IMR-90 (cell line): ENCODE data around the gene SAA4. TPM values are rescaled to one million over a fixed set of nuclear protein-coding genes. Genes with fewer than 3 reads are reported as not detected.

ENCODE experiments used
- ATAC-seq: fragments of 200-7000 bp; cut with Tn5 transposase; 2 replicates; pipeline ENCODE4 v1.9.1; 2020; ENCODE audit warnings: low read depth, mild to moderate bottlenecking, moderate library complexity
- BruUV-seq: library from RNA; stranded (reverse); fragments of 400-500 nt; replicated peaks from 2 replicates; lab custom pipeline; 2021; lab: Mats Ljungman, UMichigan
- CTCF ChIA-PET: fragments of 300-600 bp; formaldehyde crosslinking; extraction: SDS; loops from one replicate; lab custom pipeline; 2021; ENCODE audit warnings: antibody characterized with exemption; lab: Yijun Ruan, JAX
- POLR2A ChIA-PET: fragments of 300-600 bp; sonication (Branson Sonifier 250); formaldehyde crosslinking; loops from one replicate; lab custom pipeline; 2022; ENCODE audit warnings: antibody characterized with exemption; ENCODE audit not compliant: unreplicated experiment; lab: Charles Lee
- DNase-seq: peaks from one replicate; pipeline ENCODE4 v3.0.0; 2013
- H2AFZ ChIP-seq: replicated peaks from 2 replicates; pipeline ENCODE3; 2013; ENCODE audit warnings: low read length, mild to moderate bottlenecking; ENCODE audit not compliant: poor library complexity
- H2AK5ac ChIP-seq: 2 replicates; pipeline ENCODE4 v1.6.1; 2013; ENCODE audit warnings: low read depth, low read length, inconsistent platforms
- H2AK9ac ChIP-seq: replicated peaks from 2 replicates; pipeline ENCODE3; 2013; ENCODE audit warnings: mild to moderate bottlenecking, low read depth, low read length, moderate library complexity; ENCODE audit not compliant: poor library complexity
- H2BK120ac ChIP-seq: 2 replicates; pipeline ENCODE4 v1.6.1; 2013; ENCODE audit warnings: low read depth, low read length, inconsistent platforms
- H2BK15ac ChIP-seq: 3 replicates; pipeline ENCODE4 v1.6.1; 2013; ENCODE audit warnings: low read depth, low read length, inconsistent platforms
- H2BK20ac ChIP-seq: 2 replicates; pipeline ENCODE4 v1.6.1; 2013; ENCODE audit warnings: low read depth, mild to moderate bottlenecking, inconsistent platforms, low read length, moderate library complexity
- H2BK5ac ChIP-seq: 2 replicates; pipeline ENCODE4 v1.6.1; 2013; ENCODE audit warnings: mild to moderate bottlenecking, low read depth, low read length, inconsistent platforms; ENCODE audit not compliant: poor library complexity, severe bottlenecking
- H3K14ac ChIP-seq: replicated peaks from 2 replicates; pipeline ENCODE4 v1.6.1; 2013; ENCODE audit warnings: low read depth, low read length, inconsistent platforms
- H3K18ac ChIP-seq: 2 replicates; pipeline ENCODE4 v1.6.1; 2013; ENCODE audit warnings: low read depth, low read length, control low read depth
- H3K23ac ChIP-seq: 2 replicates; pipeline ENCODE4 v1.6.1; 2013; ENCODE audit warnings: low read depth, low read length, inconsistent platforms
- H3K27ac ChIP-seq: 2 replicates; pipeline ENCODE4 v1.5.1; 2013; ENCODE audit warnings: mild to moderate bottlenecking, control low read depth, low read length; ENCODE audit not compliant: insufficient read depth
- H3K27me3 ChIP-seq: 2 replicates; pipeline ENCODE4 v1.6.1; 2013; ENCODE audit warnings: low read length; ENCODE audit not compliant: control insufficient read depth, insufficient read depth
- H3K36me3 ChIP-seq: 2 replicates; pipeline ENCODE4 v1.6.1; 2013; ENCODE audit warnings: low read length, mixed read lengths; ENCODE audit not compliant: control insufficient read depth, insufficient read depth
- H3K4ac ChIP-seq: 2 replicates; pipeline ENCODE4 v1.6.1; 2013; ENCODE audit warnings: low read depth, low read length, inconsistent platforms
- H3K4me1 ChIP-seq: 2 replicates; pipeline ENCODE4 v1.6.1; 2013; ENCODE audit warnings: low read length, mixed read lengths; ENCODE audit not compliant: control insufficient read depth, insufficient read depth
- H3K4me2 ChIP-seq: 2 replicates; pipeline ENCODE4 v1.6.1; 2013; ENCODE audit warnings: low read depth, mild to moderate bottlenecking, control low read depth, low read length, moderate library complexity
- H3K4me3 ChIP-seq: 2 replicates; pipeline ENCODE4 v1.5.1; 2013; ENCODE audit warnings: low read depth, mild to moderate bottlenecking, control low read depth, low read length, moderate library complexity; ENCODE audit not compliant: insufficient read depth
- H3K56ac ChIP-seq: 2 replicates; pipeline ENCODE4 v1.6.1; 2013; ENCODE audit warnings: low read length, inconsistent platforms; ENCODE audit not compliant: insufficient read depth; ENCODE audit errors: extremely low read depth
- H3K79me1 ChIP-seq, 2 experiments: 2 replicates each; pipeline ENCODE4 v1.6.1; 2013; ENCODE audit warnings: low read length in 2 of 2, inconsistent platforms in 1 of 2, low read depth in 1 of 2
- H3K9ac ChIP-seq: 2 replicates; pipeline ENCODE4 v1.6.1; 2013; ENCODE audit warnings: low read depth, low read length, control low read depth
- H3K9me1 ChIP-seq: 2 replicates; pipeline ENCODE4 v1.6.1; 2013; ENCODE audit warnings: low read length, inconsistent platforms; ENCODE audit not compliant: insufficient read depth
- H3K9me3 ChIP-seq: 2 replicates; pipeline ENCODE4 v1.6.1; 2013; ENCODE audit warnings: low read length; ENCODE audit not compliant: control insufficient read depth, insufficient read depth
- H4K20me1 ChIP-seq: 2 replicates; pipeline ENCODE4 v1.6.1; 2013; ENCODE audit warnings: low read length, inconsistent platforms; ENCODE audit not compliant: insufficient read depth
- H4K5ac ChIP-seq: 2 replicates; pipeline ENCODE4 v1.6.1; 2013; ENCODE audit warnings: mild to moderate bottlenecking, low read depth, low read length, control low read depth
- H4K8ac ChIP-seq, 2 experiments: 2 replicates each; pipeline ENCODE4 v1.6.1; 2013; ENCODE audit warnings: low read depth in 2 of 2, low read length in 2 of 2, control low read depth in 1 of 2, inconsistent platforms in 1 of 2
- H4K91ac ChIP-seq: 2 replicates; pipeline ENCODE4 v1.6.1; 2013; ENCODE audit warnings: low read depth, low read length, inconsistent platforms; ENCODE audit not compliant: insufficient read depth
- CEBPB ChIP-seq: IDR thresholded peaks from 2 replicates; pipeline ENCODE4 v1.6.1; 2012; ENCODE audit warnings: low read depth, low read length, improper control_type of control experiment
- CTCF ChIP-seq: conservative IDR thresholded peaks from 2 replicates; pipeline ENCODE4 v1.5.1; 2012; ENCODE audit warnings: mild to moderate bottlenecking, low read depth, low read length, improper control_type of control experiment
- FOS ChIP-seq: fragments of 150-350 bp; IDR thresholded peaks from 2 replicates; pipeline ENCODE4 v1.6.1; 2016; ENCODE audit warnings: low read depth, low read length
- MAZ ChIP-seq: IDR thresholded peaks from 2 replicates; pipeline ENCODE4 v1.6.1; 2012; ENCODE audit warnings: low read depth, mild to moderate bottlenecking, low read length, improper control_type of control experiment, moderate library complexity, borderline replicate concordance
- POLR2A ChIP-seq: IDR thresholded peaks from 2 replicates; pipeline ENCODE4 v1.6.1; 2012; ENCODE audit warnings: mild to moderate bottlenecking, low read depth, low read length
- RAD21 ChIP-seq: IDR thresholded peaks from 2 replicates; pipeline ENCODE4 v1.6.1; 2012; ENCODE audit warnings: low read length, improper control_type of control experiment
- USF2 ChIP-seq: fragments of 150-350 bp; IDR thresholded peaks from 2 replicates; pipeline ENCODE4 v1.6.1; 2017; ENCODE audit warnings: mild to moderate bottlenecking, antibody characterized with exemption, low read length, low read depth
- WGBS, 2 experiments: methylation state at CpG; one replicate each; pipeline versions ENCODE4 v1.1.5 to v1.1.7; 2013; ENCODE audit warnings: missing lambda C conversion rate in 2 of 2; ENCODE audit not compliant: insufficient read length in 1 of 2; ENCODE audit errors: extremely low coverage in 2 of 2; 5-methylcytosine and 5-hydroxymethylcytosine counted together
- dilution Hi-C: fragments of 300-500 bp; cut with HindIII; formaldehyde crosslinking; loops from one replicate; pipeline ENCODE4 v1.14.3; 2018; ENCODE audit warnings: low sequenced_read_pairs; ENCODE audit not compliant: unreplicated experiment
- in situ Hi-C: fragments of 300-500 bp; cut with MboI; formaldehyde crosslinking; loops from 3 replicates; pipeline ENCODE4 v1.14.3; 2019; ENCODE audit warnings: low sequenced_read_pairs, inconsistent platforms, mixed read lengths
- intact Hi-C: fragments of 100-400 bp; cut with micrococcal nuclease; formaldehyde crosslinking; loops from 2 replicates; pipeline ENCODE4 v1.10.0; 2022
- polyA plus RNA-seq, 3 experiments: library from polyadenylated mRNA; depleted of rRNA; stranded (reverse); fragments of >200 nt; gene quantifications; 2 replicates each; pipeline ENCODE4 v1.2.3, GENCODE V29; 2012; ENCODE audit warnings: low replicate concordance in 1 of 3
- total RNA-seq: library from RNA; depleted of rRNA; stranded (reverse); fragments of >200 nt; gene quantifications from 2 replicates; pipeline ENCODE4 v1.2.3, GENCODE V29; 2012

SAA4 gene
- total and polyA plus RNA-seq, 2 of the 4 experiments (the other 2 are of a cell fraction) = not detected

GRCh38 chr11:18223591-18224387 is 12.8 kb downstream of the SAA4 start:
- no peak overlapping the region for H2BK20ac ChIP-seq
- no peak overlapping the region for H4K8ac ChIP-seq
- H2BK5ac ChIP-seq = no peak overlapping the region
- DNase-seq (no peak), ATAC-seq (no peak)
- H3K56ac ChIP-seq = no peak overlapping the region
- no peak overlapping the region for H3K4ac ChIP-seq
- no peak overlapping the region for H3K23ac ChIP-seq
- no peaks in the 10 kb centered on the region for H3K9me1 ChIP-seq
- dilution Hi-C loops = no loop called here
- ChIA-PET CTCF (interaction anchor here (1.0 kb wide), 1 partner anchor 20 kb away, joined by 3 read pairs; no protein-coding TSS in a partner anchor), POLR2A (no interaction called here)
- H2AFZ ChIP-seq = no peak overlapping the region
- H2BK15ac ChIP-seq = no peak overlapping the region
- WGBS, 2 experiments = no CpG with 5 or more reads among the region's 3 CpGs
- no peak overlapping the region for H3K4me3 ChIP-seq
- no peak overlapping the region for H3K14ac ChIP-seq
- TF ChIP-seq POLR2A = no peak
- no peak for TF ChIP-seq CTCF
- no peak for TF ChIP-seq MAZ
- TF ChIP-seq RAD21 = no peak
- TF ChIP-seq USF2 = no peak
- no peak for TF ChIP-seq FOS
- no peak for TF ChIP-seq CEBPB
- H2AK9ac ChIP-seq = no peak overlapping the region
- intact Hi-C loops = no loop called here
- H3K9me3 ChIP-seq = no peaks in the 10 kb centered on the region
- no peak overlapping the region for H2BK120ac ChIP-seq
- H2AK5ac ChIP-seq = no peak overlapping the region
- no peaks in the 10 kb centered on the region for H4K20me1 ChIP-seq
- no peaks in the 10 kb centered on the region; the same call in 1 of the 2 replicates for H3K27me3 ChIP-seq
- H3K9ac ChIP-seq = no peak overlapping the region
- H3K4me1 ChIP-seq = no peaks in the 10 kb centered on the region
- H3K27ac ChIP-seq = no peak overlapping the region
- BruUV-seq = no TSS peak
- H3K36me3 ChIP-seq = no peaks in the 10 kb centered on the region
- no peak overlapping the region for H3K4me2 ChIP-seq
- no peak overlapping the region for H4K91ac ChIP-seq
- H3K79me1 ChIP-seq = no peaks in the 10 kb centered on the region
- H4K5ac ChIP-seq = no peak overlapping the region
- in situ Hi-C loops = no loop called here
- no peak overlapping the region for H3K18ac ChIP-seq
